PC-9 (cell line): ENCODE data around the gene EMSY.

Experiments used
- CTCF ChIP-seq: fragments of 200-600 bp; sonication (generic); conservative IDR thresholded peaks from 2 replicates; pipeline ENCODE4 v1.6.1; 2017; ENCODE audit warnings: mixed run types, antibody characterized with exemption, mild to moderate bottlenecking, moderate library complexity
- EZH2 ChIP-seq: fragments of 200-600 bp; sonication (generic); IDR thresholded peaks from 2 replicates; pipeline ENCODE4 v1.8.0; 2017; ENCODE audit warnings: antibody characterized with exemption, low read depth

- no peak for TF ChIP-seq CTCF
- TF ChIP-seq EZH2: no peak
Observed at GRCh38 chr11:76601724-76602123, 156.9 kb downstream of the EMSY start.
